HG03159 (cell line): Measurements from ENCODE around the gene WBP2.

Experiments
- ATAC-seq: cut with Tn5 transposase; IDR thresholded peaks from one replicate; pipeline ENCODE4 v1.9.1; 2021; ENCODE audit warnings: mild to moderate bottlenecking, moderate library complexity; ENCODE audit not compliant: unreplicated experiment

Gene WBP2

GRCh38 chr17:75855310-75856061, at the start of gene WBP2:
Gene WBP2 (minus strand): TSS chr17:75855335. CDS start chr17:75855297, 38 bp downstream.
- ATAC-seq, result peak; percentile 86

GRCh38 chr17:75902406-75902805, 47.3 kb upstream of the WBP2 start:
- no peak for ATAC-seq

GRCh38 chr17:75901727-75902126, 46.6 kb upstream of the WBP2 start:
- ATAC-seq, result no peak

- no peak for ATAC-seq
Measured at GRCh38 chr17:75900691-75901533, 45.8 kb upstream of the WBP2 start.

- ATAC-seq, result no peak
Measured at GRCh38 chr17:75899767-75900468, 44.8 kb upstream of the WBP2 start.

GRCh38 chr17:75899353-75899752, 44.2 kb upstream of the WBP2 start:
- no peak for ATAC-seq

- ATAC-seq, result no peak
Measured at GRCh38 chr17:75898791-75899190, 43.7 kb upstream of the WBP2 start.

GRCh38 chr17:75898065-75898464, 42.9 kb upstream of the WBP2 start:
- no peak for ATAC-seq

GRCh38 chr17:75897160-75898019, 42.3 kb upstream of the WBP2 start:
- no peak for ATAC-seq

GRCh38 chr17:75896415-75897159, 41.5 kb upstream of the WBP2 start, which contains the start of gene TRIM65:
Gene TRIM65 (minus strand): TSS chr17:75896951. CDS start chr17:75896937, 14 bp downstream.
- ATAC-seq, result peak; percentile 61

- no peak for ATAC-seq
Measured at GRCh38 chr17:75895370-75896155, 40.4 kb upstream of the WBP2 start.

GRCh38 chr17:75894049-75894733, 39.1 kb upstream of the WBP2 start:
- no peak for ATAC-seq

- no peak for ATAC-seq
Measured at GRCh38 chr17:75893305-75894048, 38.3 kb upstream of the WBP2 start.

- ATAC-seq, result no peak
Measured at GRCh38 chr17:75892556-75893224, 37.6 kb upstream of the WBP2 start.

- ATAC-seq, result no peak
Measured at GRCh38 chr17:75891605-75892555, 36.7 kb upstream of the WBP2 start.

GRCh38 chr17:75891022-75891604, 36.0 kb upstream of the WBP2 start:
- ATAC-seq, result no peak
